ENCODE data around the gene SLC25A21. TPM values are rescaled to one million over a fixed set of nuclear protein-coding genes. Genes with fewer than 3 reads are reported as not detected.

SLC25A21 gene
- total RNA-seq, 1 donor from 2014 or later, result 1.2 TPM

DNA sequence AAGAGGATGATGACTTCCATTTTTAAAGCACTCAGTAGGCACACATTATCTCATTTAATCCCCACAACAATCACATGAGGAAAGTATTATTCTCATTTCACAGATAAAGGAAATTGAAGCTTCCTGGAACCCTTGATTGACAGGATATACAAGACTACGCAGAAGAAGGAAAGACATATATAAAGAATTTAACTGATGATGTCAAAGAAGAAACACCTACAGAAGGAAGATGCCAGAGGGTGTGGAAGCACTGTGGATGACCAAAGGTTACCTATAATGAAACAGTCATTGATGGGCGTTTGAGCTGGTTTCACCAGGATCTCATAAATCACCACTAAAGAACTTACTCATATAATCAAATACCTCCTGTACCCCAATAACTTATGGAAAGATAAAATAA, 197.4 kb downstream of the SLC25A21 start:
- Mint-ChIP-seq H3K9me3 (ENCODE audit: unreplicated experiment) (no peaks in the 10 kb centered on the region), H3K4me3 (ENCODE audit: unreplicated experiment) (no peak overlapping the region), H3K27ac (ENCODE audit: unreplicated experiment) (no peak overlapping the region), H3K36me3 (ENCODE audit: low read depth, unreplicated experiment) (no peaks in the 10 kb centered on the region), H3K27me3 (ENCODE audit: unreplicated experiment) (no peaks in the 10 kb centered on the region), H3K4me1 (ENCODE audit: unreplicated experiment) (no peaks in the 10 kb centered on the region)
- DNase-seq (ENCODE audit: low spot score), result no peak
- TF ChIP-seq CTCF (IDR thresholded peaks at IDR 0.05; ENCODE audit: unreplicated experiment), result no peak

GRCh38 chr14:36973806-36974442, 198.5 kb downstream of the SLC25A21 start:
- H3K27ac Mint-ChIP-seq (ENCODE audit: unreplicated experiment), result no peak overlapping the region
- H3K9me3 Mint-ChIP-seq (ENCODE audit: unreplicated experiment), result no peaks in the 10 kb centered on the region
- no peak overlapping the region for H3K4me3 Mint-ChIP-seq (ENCODE audit: unreplicated experiment)

DNA sequence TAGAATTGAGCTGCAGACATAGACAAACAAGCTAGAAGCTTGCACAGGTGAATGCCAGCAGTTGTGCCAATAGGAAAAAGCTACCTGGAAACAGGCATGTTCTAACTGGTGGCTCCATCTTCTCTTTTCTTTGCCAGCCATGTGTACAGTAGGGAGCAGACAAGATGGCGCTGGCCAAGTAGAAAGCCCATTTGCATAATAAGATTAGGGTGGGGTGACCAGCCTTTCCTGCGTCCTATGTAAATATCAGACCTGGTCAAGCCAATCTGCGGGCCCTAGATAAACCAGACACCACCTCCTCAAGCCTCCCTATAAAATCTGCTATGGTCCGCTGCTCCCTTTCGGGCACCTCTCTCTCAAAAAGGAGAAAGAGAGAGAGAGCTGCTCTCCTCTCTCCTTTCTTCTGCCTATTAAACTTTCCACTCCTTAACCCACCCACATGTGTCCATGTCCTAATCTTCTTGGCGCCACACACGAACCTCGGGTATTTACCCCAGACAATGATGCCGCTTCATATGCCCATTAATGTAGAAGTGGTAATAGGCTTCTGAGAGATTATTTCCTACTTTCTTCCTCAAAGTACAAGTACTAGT, 201.0 kb downstream of the SLC25A21 start:
- Mint-ChIP-seq H3K4me1 (ENCODE audit: unreplicated experiment) (no peaks in the 10 kb centered on the region), H3K4me3 (ENCODE audit: unreplicated experiment) (no peak overlapping the region), H3K36me3 (ENCODE audit: low read depth, unreplicated experiment) (no peaks in the 10 kb centered on the region), H3K27me3 (ENCODE audit: unreplicated experiment) (no peaks in the 10 kb centered on the region), H3K27ac (ENCODE audit: unreplicated experiment) (no peak overlapping the region), H3K9me3 (ENCODE audit: unreplicated experiment) (no peaks in the 10 kb centered on the region)
- no peak for DNase-seq (ENCODE audit: low spot score)
- no peak for TF ChIP-seq CTCF (IDR thresholded peaks at IDR 0.05; ENCODE audit: unreplicated experiment)

More at GRCh38 chr14:36973806-36974442, 198.5 kb downstream of the SLC25A21 start:
- H3K36me3 Mint-ChIP-seq (ENCODE audit: low read depth, unreplicated experiment), result no peaks in the 10 kb centered on the region
- no peaks in the 10 kb centered on the region for H3K4me1 Mint-ChIP-seq (ENCODE audit: unreplicated experiment)
- H3K27me3 Mint-ChIP-seq (ENCODE audit: unreplicated experiment), result no peaks in the 10 kb centered on the region
- no peak for TF ChIP-seq CTCF (IDR thresholded peaks at IDR 0.05; ENCODE audit: unreplicated experiment)
- no peak for DNase-seq (ENCODE audit: low spot score)

DNA sequence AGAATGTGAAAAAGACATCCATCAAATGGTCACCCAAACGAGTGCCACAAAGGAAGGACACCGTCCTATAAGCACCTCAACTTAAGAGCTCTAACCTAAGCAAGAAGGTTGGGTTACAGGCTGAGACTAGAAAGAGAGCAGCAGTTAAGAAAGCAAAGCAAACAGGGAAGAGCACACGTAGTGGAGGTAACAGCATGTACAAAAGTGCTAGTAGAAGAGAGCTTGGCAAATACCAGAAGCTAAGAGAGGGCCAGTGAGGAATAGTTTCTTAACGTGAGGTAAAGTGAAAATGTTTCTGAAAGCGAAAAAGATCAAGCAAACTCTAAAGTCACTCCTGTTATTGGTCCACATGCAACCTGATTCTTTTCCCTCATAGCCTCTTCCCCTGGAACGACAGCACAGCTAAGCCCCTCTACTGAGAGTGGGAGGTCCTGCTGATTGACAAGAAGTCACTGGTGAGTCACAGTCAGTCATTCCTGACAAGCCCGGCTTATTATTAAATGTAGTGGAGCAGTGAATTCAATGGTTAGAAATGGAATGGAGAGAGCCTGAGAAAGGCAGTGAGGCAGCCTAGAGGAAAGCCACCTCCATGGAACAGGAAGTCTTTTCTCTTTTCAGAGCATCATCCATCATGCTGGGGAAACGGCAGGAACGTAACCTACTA, 204.4 kb downstream of the SLC25A21 start:
- no peaks in the 10 kb centered on the region for H3K36me3 Mint-ChIP-seq (ENCODE audit: low read depth, unreplicated experiment)
- TF ChIP-seq CTCF (IDR thresholded peaks at IDR 0.05; ENCODE audit: unreplicated experiment), result no peak
- DNase-seq (ENCODE audit: low spot score), result no peak
- H3K4me1 Mint-ChIP-seq (ENCODE audit: unreplicated experiment), result peaks cover 5% of the 10 kb centered on the region
- H3K9me3 Mint-ChIP-seq (ENCODE audit: unreplicated experiment), result no peaks in the 10 kb centered on the region
- no peaks in the 10 kb centered on the region for H3K27me3 Mint-ChIP-seq (ENCODE audit: unreplicated experiment)
- no peak overlapping the region for H3K27ac Mint-ChIP-seq (ENCODE audit: unreplicated experiment)
- no peak overlapping the region for H3K4me3 Mint-ChIP-seq (ENCODE audit: unreplicated experiment)

DNA sequence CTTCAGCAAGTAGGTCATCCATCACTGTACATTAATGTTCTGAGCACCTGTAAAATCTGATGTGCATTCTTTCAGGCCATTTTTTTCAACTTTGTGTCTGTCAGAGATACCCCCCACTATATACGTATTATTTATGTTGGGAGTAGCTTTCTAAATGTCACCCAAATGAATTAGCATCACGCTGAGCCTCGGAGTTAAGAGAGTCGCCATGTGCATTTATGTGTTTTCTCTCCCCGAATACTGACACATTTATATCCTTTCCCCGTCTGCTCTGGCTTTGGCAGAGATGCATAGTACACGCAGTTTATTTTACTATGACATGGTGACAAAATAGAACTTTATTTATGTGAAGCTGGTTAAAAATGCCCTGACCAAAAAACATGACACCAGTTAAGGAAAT, 216.4 kb downstream of the SLC25A21 start:
- Mint-ChIP-seq H3K27ac (ENCODE audit: unreplicated experiment) (no peak overlapping the region), H3K36me3 (ENCODE audit: low read depth, unreplicated experiment) (no peaks in the 10 kb centered on the region), H3K4me3 (ENCODE audit: unreplicated experiment) (no peak overlapping the region), H3K9me3 (ENCODE audit: unreplicated experiment) (no peaks in the 10 kb centered on the region), H3K4me1 (ENCODE audit: unreplicated experiment) (peaks cover 5% of the 10 kb centered on the region), H3K27me3 (ENCODE audit: unreplicated experiment) (no peaks in the 10 kb centered on the region)
- no peak for TF ChIP-seq CTCF (IDR thresholded peaks at IDR 0.05; ENCODE audit: unreplicated experiment)
- DNase-seq (ENCODE audit: low spot score), result no peak

All from endothelial cell (in vitro differentiated cells).